PFSK-1 (cell line): ENCODE results near the gene LDLRAD4.

ENCODE experiments used
- FOXP2 ChIP-seq: optimal IDR thresholded peaks from 2 replicates; pipeline ENCODE3; 2011; ENCODE audit warnings: borderline replicate concordance, control low read depth, inconsistent platforms; ENCODE audit not compliant: insufficient read depth; ENCODE audit errors: extremely low read length, extremely low read depth
- POLR2AphosphoS5 ChIP-seq: IDR thresholded peaks from 2 replicates; pipeline ENCODE4 v1.6.1; 2012; ENCODE audit warnings: low read depth, mild to moderate bottlenecking, control low read depth, low read length, moderate library complexity
- REST ChIP-seq, 2 experiments: IDR thresholded peaks; 2 replicates each; pipeline versions ENCODE4 v1.6.1 to v1.8.0; 2011 to 2012; ENCODE audit warnings: low read depth in 2 of 2, low read length in 2 of 2, control low read depth in 1 of 2, inconsistent platforms in 1 of 2, mild to moderate bottlenecking in 1 of 2, moderate library complexity in 1 of 2; ENCODE audit not compliant: insufficient read depth in 1 of 2
- SIN3A ChIP-seq: IDR thresholded peaks from 2 replicates; pipeline ENCODE4 v1.6.1; 2012; ENCODE audit warnings: mild to moderate bottlenecking, low read length, moderate library complexity, borderline replicate concordance; ENCODE audit not compliant: insufficient read depth
- TAF1 ChIP-seq: IDR thresholded peaks from 2 replicates; pipeline ENCODE4 v1.6.1; 2012; ENCODE audit warnings: low read length, control low read depth, borderline replicate concordance; ENCODE audit not compliant: insufficient read depth

LDLRAD4 gene

GRCh38 chr18:13267431-13267873 lies 48.9 kb downstream of the LDLRAD4 start:
- TF ChIP-seq TAF1 (no peak), POLR2AphosphoS5 (no peak), FOXP2 (no peak), SIN3A (no peak), REST (IDR thresholded peaks at IDR 0.05; ENCODE audit: insufficient read depth in 1 of 2, low read depth in 2 of 2, low read length in 2 of 2) (no peak)

DNA sequence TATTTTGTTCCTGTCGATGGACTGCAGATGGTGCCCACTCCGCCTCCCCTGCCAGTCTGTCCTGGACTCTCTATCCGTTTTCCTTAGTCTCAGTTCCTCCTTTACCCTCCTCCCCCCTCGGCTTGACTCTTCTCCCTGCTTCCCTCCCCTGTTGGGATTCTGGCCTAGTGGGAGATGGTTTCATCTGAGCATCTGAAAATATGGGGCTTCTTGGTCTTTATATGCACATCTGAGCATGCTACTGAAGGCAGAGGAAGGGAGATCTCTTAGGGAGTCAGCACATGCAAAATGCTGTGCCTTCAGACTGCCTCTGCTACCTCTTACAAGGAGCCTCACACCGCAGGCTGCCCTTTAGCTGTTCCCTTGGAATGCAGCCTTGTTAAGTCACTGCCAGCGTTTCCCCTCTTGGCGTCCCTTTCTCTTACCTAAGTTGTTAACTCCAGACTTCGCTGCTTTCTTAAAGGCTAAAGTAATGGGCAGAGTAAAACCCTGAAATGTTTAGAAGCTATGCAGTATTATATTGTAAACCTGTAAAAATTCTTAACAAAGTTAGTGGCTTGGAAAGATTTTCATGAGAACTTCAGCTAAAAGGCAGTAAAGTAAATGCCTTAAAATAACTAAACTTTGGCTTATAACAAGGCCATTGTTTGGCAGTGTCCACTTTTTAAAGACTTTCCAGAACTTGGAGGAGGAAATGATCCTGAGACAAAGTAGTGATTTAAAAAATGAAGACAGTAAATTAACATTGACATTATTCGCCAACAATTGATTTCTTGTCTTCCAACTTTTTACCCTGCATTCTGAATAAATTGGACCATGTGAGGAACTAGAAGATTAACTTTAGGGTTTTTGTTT lies 49.8 kb downstream of the LDLRAD4 start:
- TF ChIP-seq FOXP2, result no peak
- TF ChIP-seq TAF1, result no peak
- no peak for TF ChIP-seq SIN3A
- TF ChIP-seq REST (IDR thresholded peaks at IDR 0.05; ENCODE audit: insufficient read depth in 1 of 2, low read depth in 2 of 2, low read length in 2 of 2), result no peak

GRCh38 chr18:13269013-13269280 lies 50.4 kb downstream of the LDLRAD4 start:
- TF ChIP-seq REST (IDR thresholded peaks at IDR 0.05; ENCODE audit: insufficient read depth in 1 of 2, low read depth in 2 of 2, low read length in 2 of 2) (no peak), TAF1 (no peak), SIN3A (no peak), FOXP2 (no peak)

GRCh38 chr18:13269521-13270011 lies 51.0 kb downstream of the LDLRAD4 start:
- no peak for TF ChIP-seq SIN3A
- no peak for TF ChIP-seq POLR2AphosphoS5
- TF ChIP-seq FOXP2, result no peak
- no peak for TF ChIP-seq TAF1

- TF ChIP-seq FOXP2 (no peak), TAF1 (no peak), POLR2AphosphoS5 (no peak), REST (IDR thresholded peaks at IDR 0.05; ENCODE audit: insufficient read depth in 1 of 2, low read depth in 2 of 2, low read length in 2 of 2) (no peak), SIN3A (no peak)
These were observed 51.8 kb downstream of the LDLRAD4 start for GRCh38 chr18:13270279-13270855.
